Measurements from ENCODE around the gene NACC2.

NACC2 gene

GRCh38 chr9:135989722-135990467, 105.2 kb downstream of the NACC2 start:
- no peaks in the 10 kb centered on the region for H3K9me3 ChIP-seq (ENCODE audit: control insufficient read depth, low read length)

GRCh38 chr9:135989157-135989556, 105.9 kb downstream of the NACC2 start:
- no peak for TF ChIP-seq CTCF (IDR thresholded peaks at IDR 0.05)
- Histone ChIP-seq H3K27ac (no peak overlapping the region), H3K9me3 (ENCODE audit: control insufficient read depth, low read length) (no peaks in the 10 kb centered on the region), H3K79me2 (no peaks in the 10 kb centered on the region), H3K4me2 (ENCODE audit: low read length) (no peak overlapping the region), H3K27me3 (ENCODE audit: control insufficient read depth, insufficient read depth, low read length) (no peaks in the 10 kb centered on the region), H3K4me3 (ENCODE audit: low read depth, low read length) (no peak overlapping the region), H3K4me1 (no peaks in the 10 kb centered on the region), H3K9ac (no peak overlapping the region), H2AFZ (no peak overlapping the region), H3K36me3 (ENCODE audit: control insufficient read depth, insufficient read depth, low read length) (no peaks in the 10 kb centered on the region)

More at GRCh38 chr9:135989722-135990467, 105.2 kb downstream of the NACC2 start:
- no peak overlapping the region for H3K4me2 ChIP-seq (ENCODE audit: low read length)
- H3K9ac ChIP-seq, result no peak overlapping the region
- H3K27ac ChIP-seq, result no peak overlapping the region
- no peak overlapping the region for H2AFZ ChIP-seq
- no peak overlapping the region for H3K4me3 ChIP-seq (ENCODE audit: low read depth, low read length)
- no peaks in the 10 kb centered on the region for H3K79me2 ChIP-seq
- H3K36me3 ChIP-seq (ENCODE audit: control insufficient read depth, insufficient read depth, low read length), result no peaks in the 10 kb centered on the region
- no peak for TF ChIP-seq CTCF (IDR thresholded peaks at IDR 0.05)
- H3K4me1 ChIP-seq, result no peaks in the 10 kb centered on the region
- H3K27me3 ChIP-seq (ENCODE audit: control insufficient read depth, insufficient read depth, low read length), result no peaks in the 10 kb centered on the region

- H3K27me3 ChIP-seq (ENCODE audit: control insufficient read depth, insufficient read depth, low read length), result no peaks in the 10 kb centered on the region
- no peak overlapping the region for H3K4me2 ChIP-seq (ENCODE audit: low read length)
- H3K9ac ChIP-seq, result no peak overlapping the region
- H2AFZ ChIP-seq, result no peak overlapping the region
- H3K79me2 ChIP-seq, result no peaks in the 10 kb centered on the region
- H3K4me3 ChIP-seq (ENCODE audit: low read depth, low read length), result no peak overlapping the region
- H3K27ac ChIP-seq, result no peak overlapping the region
- no peaks in the 10 kb centered on the region for H3K36me3 ChIP-seq (ENCODE audit: control insufficient read depth, insufficient read depth, low read length)
- TF ChIP-seq CTCF (IDR thresholded peaks at IDR 0.05), result no peak
- H3K9me3 ChIP-seq (ENCODE audit: control insufficient read depth, low read length), result no peaks in the 10 kb centered on the region
- no peaks in the 10 kb centered on the region for H3K4me1 ChIP-seq
These were observed 106.6 kb downstream of the NACC2 start for GRCh38 chr9:135988493-135988892.

- no peak overlapping the region for H3K4me3 ChIP-seq (ENCODE audit: low read depth, low read length)
- no peaks in the 10 kb centered on the region for H3K27me3 ChIP-seq (ENCODE audit: control insufficient read depth, insufficient read depth, low read length)
- H2AFZ ChIP-seq, result no peak overlapping the region
- no peaks in the 10 kb centered on the region for H3K36me3 ChIP-seq (ENCODE audit: control insufficient read depth, insufficient read depth, low read length)
- no peak overlapping the region for H3K27ac ChIP-seq
- H3K4me1 ChIP-seq, result no peaks in the 10 kb centered on the region
- H3K9ac ChIP-seq, result no peak overlapping the region
- no peaks in the 10 kb centered on the region for H3K9me3 ChIP-seq (ENCODE audit: control insufficient read depth, low read length)
- no peaks in the 10 kb centered on the region for H3K79me2 ChIP-seq
- no peak for TF ChIP-seq CTCF (IDR thresholded peaks at IDR 0.05)
- no peak overlapping the region for H3K4me2 ChIP-seq (ENCODE audit: low read length)
These were observed 107.2 kb downstream of the NACC2 start for GRCh38 chr9:135987838-135988404.

GRCh38 chr9:135986605-135987004, 108.5 kb downstream of the NACC2 start:
- Histone ChIP-seq H3K9ac (no peak overlapping the region), H3K4me3 (ENCODE audit: low read depth, low read length) (no peak overlapping the region), H3K79me2 (no peaks in the 10 kb centered on the region), H3K4me1 (no peaks in the 10 kb centered on the region), H2AFZ (no peak overlapping the region), H3K27me3 (ENCODE audit: control insufficient read depth, insufficient read depth, low read length) (no peaks in the 10 kb centered on the region), H3K36me3 (ENCODE audit: control insufficient read depth, insufficient read depth, low read length) (no peaks in the 10 kb centered on the region), H3K27ac (no peak overlapping the region), H3K4me2 (ENCODE audit: low read length) (no peak overlapping the region), H3K9me3 (ENCODE audit: control insufficient read depth, low read length) (no peaks in the 10 kb centered on the region)
- TF ChIP-seq CTCF (IDR thresholded peaks at IDR 0.05), result no peak

Data from parathyroid adenoma (tissue), 2 donors.